K562 (cell line): ENCODE data around the gene GPR37L1. TPM values are rescaled to one million over a fixed set of nuclear protein-coding genes. Genes with fewer than 3 reads are reported as not detected.
A peak's percentile ranks its signal among the peaks of the same experiment; 100 is the strongest.

Experiments
- CBFA2T3 ChIP-seq: fragments of 450-650 bp; IDR thresholded peaks from 2 replicates; pipeline ENCODE4 v1.6.1; 2017
- CREB1 ChIP-seq, 2 experiments: sonication (generic) in 1 of 2; formaldehyde crosslinking in 1 of 2; IDR thresholded peaks; 2 replicates each; pipeline versions ENCODE4 v1.6.1 to v1.8.0; 2012 to 2022; ENCODE audit warnings: inconsistent platforms in 1 of 2, mild to moderate bottlenecking in 1 of 2, missing genetic modification reagents in 1 of 2, moderate library complexity in 1 of 2
- ETS2 ChIP-seq: IDR thresholded peaks from 2 replicates; pipeline ENCODE4 v1.6.1; 2016; ENCODE audit warnings: borderline replicate concordance, missing genetic modification characterization, mild to moderate bottlenecking, moderate library complexity, missing compliant biosample characterization; ENCODE audit not compliant: poor library complexity, severe bottlenecking
- FOXA3 ChIP-seq, 2 experiments: fragments of 450-650 bp in 1 of 2; sonication (generic) in 1 of 2; formaldehyde crosslinking; IDR thresholded peaks in 1 of 2; conservative IDR thresholded peaks in 1 of 2; 2 replicates each; pipeline versions ENCODE4 v1.4.0 to v1.8.0; 2020 to 2022; ENCODE audit warnings: mild to moderate bottlenecking in 2 of 2, missing genetic modification reagents in 1 of 2
- HDAC1 ChIP-seq, 2 experiments: fragments of 450-650 bp; IDR thresholded peaks; 2 replicates each; pipeline ENCODE4 v1.6.1; 2016 to 2017; ENCODE audit warnings: inconsistent platforms in 1 of 2, mild to moderate bottlenecking in 1 of 2, moderate library complexity in 1 of 2
- HNRNPUL1 ChIP-seq: fragments of 200-400 bp; formaldehyde crosslinking; IDR thresholded peaks from 2 replicates; pipeline ENCODE4 v1.6.1; 2017; ENCODE audit warnings: low read length
- PHB ChIP-seq: fragments of 250-450 bp; sonication (Bioruptor Pico); IDR thresholded peaks from 2 replicates; pipeline ENCODE4 v1.5.0; 2021
- PHF8 ChIP-seq: fragments of 200-600 bp; sonication (generic); IDR thresholded peaks from 2 replicates; pipeline ENCODE4 v1.6.1; 2012; ENCODE audit warnings: mixed run types, mild to moderate bottlenecking, inconsistent platforms, low read length, moderate library complexity, borderline replicate concordance
- SPI1 ChIP-seq: IDR thresholded peaks from 2 replicates; pipeline ENCODE4 v1.6.1; 2011; ENCODE audit warnings: low read depth, low read length, control low read depth, borderline replicate concordance
- TAF7 ChIP-seq: fragments of 450-650 bp; IDR thresholded peaks from 2 replicates; pipeline ENCODE4 v1.6.1; 2016; ENCODE audit warnings: missing genetic modification characterization, missing compliant biosample characterization
- TCFL5 ChIP-seq: fragments of 250-450 bp; sonication (Bioruptor Pico); conservative IDR thresholded peaks from 2 replicates; pipeline ENCODE4 v1.6.1; 2021; ENCODE audit warnings: mild to moderate bottlenecking, moderate library complexity, matching md5 sums
- YBX1 ChIP-seq: fragments of 450-650 bp; IDR thresholded peaks from 2 replicates; pipeline ENCODE4 v1.7.1; 2016; ENCODE audit warnings: mild to moderate bottlenecking
- ZNF143 ChIP-seq: sonication (generic); formaldehyde crosslinking; IDR thresholded peaks from 2 replicates; pipeline ENCODE4 v1.9.0; 2022; ENCODE audit warnings: mild to moderate bottlenecking, missing genetic modification reagents
- ZNF589 ChIP-seq: fragments of 200-800 bp; sonication (Bioruptor generic); IDR thresholded peaks from 2 replicates; pipeline ENCODE4 v1.6.1; 2016; ENCODE audit warnings: low read depth, missing genetic modification characterization, missing compliant biosample characterization
- ZNF76 ChIP-seq: fragments of 250-450 bp; sonication (Bioruptor Pico); IDR thresholded peaks from 2 replicates; pipeline ENCODE4 v1.4.0; 2020; ENCODE audit warnings: mild to moderate bottlenecking, moderate library complexity, borderline replicate concordance
- polyA plus RNA-seq, 8 experiments: library from polyadenylated mRNA; depleted of rRNA in 4 of 8; stranded (reverse) in 5 of 8; unstranded in 3 of 8; fragments of >200 nt; fragmentation: Nextera tagmentation in 2 of 8; fragmentation: Illumina TruSeq in 1 of 8; extraction: Ambion mirVana in 2 of 8; extraction: Trizol in 1 of 8; gene quantifications; 2 replicates each; pipeline versions ENCODE4 v1.2.1 to v1.2.3, GENCODE V29; 2011 to 2014; ENCODE audit warnings: inconsistent platforms in 1 of 8, missing spikeins in 1 of 8
- total RNA-seq, 7 experiments: library from RNA; depleted of rRNA in 6 of 7; stranded (reverse); fragments of >200 nt in 6 of 7; fragmentation: Illumina TruSeq in 2 of 7; extraction: Trizol in 2 of 7; gene quantifications; 2 replicates each; pipeline versions ENCODE4 v1.2.1 to v1.2.3, GENCODE V29; 2011 to 2021; ENCODE audit warnings: low replicate concordance in 1 of 7
- TF ChIP-seq, protein P1 (sequence below): fragments of 250-450 bp; sonication (Bioruptor Pico); IDR thresholded peaks from 2 replicates; pipeline ENCODE4 v1.8.0; 2022; ENCODE audit warnings: moderate library complexity, mild to moderate bottlenecking, inconsistent platforms
- TF ChIP-seq, protein P2 (sequence below), 2 experiments: IDR thresholded peaks; 2 replicates each; pipeline ENCODE4 v1.6.1; 2011; ENCODE audit warnings: borderline replicate concordance in 1 of 2, control low read depth in 1 of 2, low read depth in 1 of 2, low read length in 1 of 2, mild to moderate bottlenecking in 1 of 2, mixed read lengths in 1 of 2, moderate library complexity in 1 of 2; ENCODE audit not compliant: insufficient read depth in 1 of 2, insufficient read length in 1 of 2, poor library complexity in 1 of 2, severe bottlenecking in 1 of 2; ENCODE audit errors: extremely low read depth in 1 of 2
- TF ChIP-seq, protein P3 (sequence below): sonication (generic); formaldehyde crosslinking; IDR thresholded peaks from 2 replicates; pipeline ENCODE4 v1.8.0; 2022; ENCODE audit warnings: missing genetic modification reagents, mild to moderate bottlenecking, borderline replicate concordance
- TF ChIP-seq, protein P4 (sequence below), 2 experiments: fragments of 450-650 bp; conservative IDR thresholded peaks; 2 replicates each; pipeline ENCODE4 v1.6.1; 2017; ENCODE audit warnings: mild to moderate bottlenecking in 2 of 2, moderate library complexity in 2 of 2

GPR37L1 gene
- total and polyA plus RNA-seq, 9 of the 15 experiments (the other 6 are each of a cell fraction or from before 2014, with no cell fraction given): not detected

DNA sequence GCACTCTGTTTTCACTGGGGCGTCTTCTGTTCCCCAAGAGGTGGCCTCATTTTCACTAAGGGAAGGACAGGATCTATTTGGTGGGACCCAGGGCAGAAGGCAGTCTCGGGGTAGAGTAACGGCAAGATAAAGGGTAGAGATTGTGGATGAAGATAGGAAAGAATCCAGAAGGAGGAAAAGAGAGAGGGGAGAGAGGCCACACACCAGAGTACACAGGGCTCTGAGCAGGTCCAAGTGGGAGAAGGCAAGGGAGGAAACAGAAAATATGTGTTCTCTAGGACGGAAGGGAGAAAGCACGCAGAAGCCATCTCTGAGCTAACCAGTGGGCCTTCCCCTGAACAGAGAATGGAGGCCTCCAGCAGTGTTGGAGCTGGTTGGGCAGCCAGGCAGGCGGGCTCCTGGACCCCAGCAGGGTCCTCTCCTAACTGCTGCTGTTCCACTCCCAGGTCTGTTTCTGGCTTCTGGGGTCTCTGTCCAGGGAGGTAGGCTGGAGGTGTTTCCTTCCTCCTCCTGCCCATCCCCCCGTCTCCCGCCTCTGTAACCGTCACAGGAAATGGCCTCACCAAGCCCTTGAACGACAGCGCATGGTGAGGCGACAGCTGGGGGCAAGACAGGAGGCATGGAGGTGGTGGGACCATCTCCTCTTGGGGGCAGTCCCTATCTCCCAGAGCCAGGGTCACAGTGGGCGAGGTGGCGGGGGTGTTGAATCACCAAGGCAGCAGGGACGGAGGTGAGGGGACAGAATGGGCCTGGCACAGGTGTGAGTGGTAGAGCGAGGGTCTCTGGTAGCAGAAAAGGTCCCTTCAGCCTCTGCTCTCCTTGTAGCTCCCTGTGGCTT lies 37.0 kb downstream of the GPR37L1 start (continued):
- TF ChIP-seq ETS2 (tag): peak; percentile 48
- peak; percentile 51; the same call in 1 of the 2 replicates for TF ChIP-seq ZNF589 (CRISPR knock-in tag)
- no peak for TF ChIP-seq TCFL5 (CRISPR knock-in tag)
- TF ChIP-seq SPI1: 0 out of 2 replicates have a peak, but pooled peaks have one; percentile 28
- TF ChIP-seq, protein P1, sequence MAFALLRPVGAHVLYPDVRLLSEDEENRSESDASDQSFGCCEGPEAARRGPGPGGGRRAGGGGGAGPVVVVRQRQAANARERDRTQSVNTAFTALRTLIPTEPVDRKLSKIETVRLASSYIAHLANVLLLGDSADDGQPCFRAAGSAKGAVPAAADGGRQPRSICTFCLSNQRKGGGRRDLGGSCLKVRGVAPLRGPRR: peak; percentile 49; the same call in 1 of the 2 replicates
- peak; percentile 78 for TF ChIP-seq CREB1 (IDR thresholded peaks at IDR 0.05)
- peak; percentile 75 for TF ChIP-seq CREB1 (CRISPR knock-in tag; IDR thresholded peaks at IDR 0.05)
- TF ChIP-seq ZNF76 (CRISPR knock-in tag): peak; percentile 40
- peak; percentile 11; the same call in 1 of the 2 replicates for TF ChIP-seq CBFA2T3
- 0 out of 4 replicates have a peak, but pooled peaks of 1 of the 2 experiments have one; percentile 35 for TF ChIP-seq FOXA3 (CRISPR knock-in tag; conservative IDR thresholded peaks at IDR 0.05 in 1 of 2, IDR thresholded peaks at IDR 0.05 in 1 of 2)
- TF ChIP-seq TAF7: peak; percentile 77
- TF ChIP-seq, protein P2, sequence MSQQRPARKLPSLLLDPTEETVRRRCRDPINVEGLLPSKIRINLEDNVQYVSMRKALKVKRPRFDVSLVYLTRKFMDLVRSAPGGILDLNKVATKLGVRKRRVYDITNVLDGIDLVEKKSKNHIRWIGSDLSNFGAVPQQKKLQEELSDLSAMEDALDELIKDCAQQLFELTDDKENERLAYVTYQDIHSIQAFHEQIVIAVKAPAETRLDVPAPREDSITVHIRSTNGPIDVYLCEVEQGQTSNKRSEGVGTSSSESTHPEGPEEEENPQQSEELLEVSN (IDR thresholded peaks at IDR 0.05; ENCODE audit: borderline replicate concordance in 1 of 2, extremely low read depth in 1 of 2, insufficient read depth in 1 of 2, insufficient read length in 1 of 2, low read depth in 1 of 2, low read length in 1 of 2, poor library complexity in 1 of 2, severe bottlenecking in 1 of 2): peak; percentile 62 to 81
- TF ChIP-seq YBX1: no peak
- TF ChIP-seq, protein P3, sequence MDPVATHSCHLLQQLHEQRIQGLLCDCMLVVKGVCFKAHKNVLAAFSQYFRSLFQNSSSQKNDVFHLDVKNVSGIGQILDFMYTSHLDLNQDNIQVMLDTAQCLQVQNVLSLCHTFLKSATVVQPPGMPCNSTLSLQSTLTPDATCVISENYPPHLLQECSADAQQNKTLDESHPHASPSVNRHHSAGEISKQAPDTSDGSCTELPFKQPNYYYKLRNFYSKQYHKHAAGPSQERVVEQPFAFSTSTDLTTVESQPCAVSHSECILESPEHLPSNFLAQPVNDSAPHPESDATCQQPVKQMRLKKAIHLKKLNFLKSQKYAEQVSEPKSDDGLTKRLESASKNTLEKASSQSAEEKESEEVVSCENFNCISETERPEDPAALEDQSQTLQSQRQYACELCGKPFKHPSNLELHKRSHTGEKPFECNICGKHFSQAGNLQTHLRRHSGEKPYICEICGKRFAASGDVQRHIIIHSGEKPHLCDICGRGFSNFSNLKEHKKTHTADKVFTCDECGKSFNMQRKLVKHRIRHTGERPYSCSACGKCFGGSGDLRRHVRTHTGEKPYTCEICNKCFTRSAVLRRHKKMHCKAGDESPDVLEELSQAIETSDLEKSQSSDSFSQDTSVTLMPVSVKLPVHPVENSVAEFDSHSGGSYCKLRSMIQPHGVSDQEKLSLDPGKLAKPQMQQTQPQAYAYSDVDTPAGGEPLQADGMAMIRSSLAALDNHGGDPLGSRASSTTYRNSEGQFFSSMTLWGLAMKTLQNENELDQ (CRISPR knock-in tag): no peak
- no peak; the same call in 1 of the 2 replicates for TF ChIP-seq ZNF143
- peak in 1 of 2 experiments; percentile 65; a peak in 2 of 4 replicates for TF ChIP-seq HDAC1 (IDR thresholded peaks at IDR 0.05)
- peak; percentile 46; the same call in 1 of the 2 replicates for TF ChIP-seq PHF8
- no peak for TF ChIP-seq HNRNPUL1
- peak; percentile 89; the same call in 1 of the 2 replicates for TF ChIP-seq PHB (CRISPR knock-in tag)
- TF ChIP-seq, protein P4, sequence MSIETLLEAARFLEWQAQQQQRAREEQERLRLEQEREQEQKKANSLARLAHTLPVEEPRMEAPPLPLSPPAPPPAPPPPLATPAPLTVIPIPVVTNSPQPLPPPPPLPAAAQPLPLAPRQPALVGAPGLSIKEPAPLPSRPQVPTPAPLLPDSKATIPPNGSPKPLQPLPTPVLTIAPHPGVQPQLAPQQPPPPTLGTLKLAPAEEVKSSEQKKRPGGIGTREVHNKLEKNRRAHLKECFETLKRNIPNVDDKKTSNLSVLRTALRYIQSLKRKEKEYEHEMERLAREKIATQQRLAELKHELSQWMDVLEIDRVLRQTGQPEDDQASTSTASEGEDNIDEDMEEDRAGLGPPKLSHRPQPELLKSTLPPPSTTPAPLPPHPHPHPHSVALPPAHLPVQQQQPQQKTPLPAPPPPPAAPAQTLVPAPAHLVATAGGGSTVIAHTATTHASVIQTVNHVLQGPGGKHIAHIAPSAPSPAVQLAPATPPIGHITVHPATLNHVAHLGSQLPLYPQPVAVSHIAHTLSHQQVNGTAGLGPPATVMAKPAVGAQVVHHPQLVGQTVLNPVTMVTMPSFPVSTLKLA (conservative IDR thresholded peaks at IDR 0.05): peak; percentile 53 to 58
